Activated CD8-positive, alpha-beta memory T cell treated with anti-CD3 and anti-CD28 coated beads for 4 hours (primary cell): ENCODE measurements around the gene TRO.

Source experiments
- DNase-seq, 2 donors: peaks; one replicate each; pipeline ENCODE4 v3.0.0-alpha.2; 2020; ENCODE audit warnings: low read depth in 2 of 2

TRO gene

GRCh38 chrX:54920610-54921426 lies at the start of gene TRO:
TSS of gene TRO (plus strand) at chrX:54920824. CDS start at chrX:54922247, 1,423 bp downstream.
- DNase-seq, result no peak

GRCh38 chrX:54885740-54886139 lies 34.9 kb upstream of the TRO start:
- DNase-seq, result no peak

DNA sequence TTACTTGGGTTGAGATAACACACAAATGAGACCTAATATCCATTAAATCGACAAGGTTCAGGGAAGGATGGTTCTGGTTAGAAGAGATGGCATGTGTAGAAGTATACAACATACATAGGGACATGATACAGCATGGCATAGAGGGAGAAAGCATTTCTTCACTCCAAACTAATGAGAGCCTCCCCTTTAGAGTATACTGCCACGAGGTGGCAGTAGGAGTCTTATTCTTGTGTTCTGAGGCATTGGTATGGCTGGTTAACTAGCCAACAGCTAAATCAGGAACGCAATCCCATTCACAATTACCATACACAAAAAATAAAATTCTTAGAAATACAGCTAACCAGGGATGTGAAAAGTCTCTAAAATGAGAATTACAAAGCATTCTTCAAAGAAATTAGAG lies 29.1 kb upstream of the TRO start:
- no peak for DNase-seq

DNA sequence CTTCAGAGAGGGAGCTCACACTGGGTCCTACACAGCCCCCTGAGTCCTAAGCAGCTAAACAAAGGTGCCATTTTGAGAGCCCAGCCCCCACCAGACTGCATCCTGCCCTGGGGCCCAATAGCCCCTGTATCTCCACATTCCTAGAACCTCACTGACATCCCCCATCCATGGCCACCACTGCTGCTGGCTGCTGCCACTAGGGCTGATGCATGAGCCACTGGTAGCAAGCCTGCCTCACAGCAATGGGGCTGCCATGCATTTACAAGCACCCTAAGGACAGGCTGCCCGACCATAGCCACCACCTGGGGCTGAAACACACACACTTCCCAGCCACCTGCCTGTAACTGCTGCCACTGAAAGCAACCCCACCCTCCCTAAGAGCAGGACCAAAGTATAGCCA lies 26.5 kb upstream of the TRO start:
- DNase-seq, result no peak

- DNase-seq, result no peak
Measured at GRCh38 chrX:54909941-54910340, 10.7 kb upstream of the TRO start.

GRCh38 chrX:54921427-54922021 lies 900 bp downstream of the TRO start:
- DNase-seq, result peak in 1 of 2 donors; percentile 14

DNA sequence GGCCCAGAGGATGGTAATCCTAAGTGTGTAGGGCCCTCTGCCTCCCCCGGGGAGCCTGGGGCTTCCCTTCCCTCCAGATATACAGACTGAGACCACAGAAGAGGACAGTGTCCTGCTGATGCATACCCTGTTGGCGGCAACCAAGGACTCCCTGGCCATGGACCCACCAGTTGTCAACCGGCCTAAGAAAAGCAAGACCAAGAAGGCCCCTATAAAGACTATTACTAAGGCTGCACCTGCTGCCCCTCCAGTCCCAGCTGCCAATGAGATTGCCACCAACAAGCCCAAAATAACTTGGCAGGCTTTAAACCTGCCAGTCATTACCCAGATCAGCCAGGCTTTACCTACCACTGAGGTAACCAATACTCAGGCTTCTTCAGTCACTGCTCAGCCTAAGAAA lies 1.9 kb downstream of the TRO start:
- no peak for DNase-seq

DNA sequence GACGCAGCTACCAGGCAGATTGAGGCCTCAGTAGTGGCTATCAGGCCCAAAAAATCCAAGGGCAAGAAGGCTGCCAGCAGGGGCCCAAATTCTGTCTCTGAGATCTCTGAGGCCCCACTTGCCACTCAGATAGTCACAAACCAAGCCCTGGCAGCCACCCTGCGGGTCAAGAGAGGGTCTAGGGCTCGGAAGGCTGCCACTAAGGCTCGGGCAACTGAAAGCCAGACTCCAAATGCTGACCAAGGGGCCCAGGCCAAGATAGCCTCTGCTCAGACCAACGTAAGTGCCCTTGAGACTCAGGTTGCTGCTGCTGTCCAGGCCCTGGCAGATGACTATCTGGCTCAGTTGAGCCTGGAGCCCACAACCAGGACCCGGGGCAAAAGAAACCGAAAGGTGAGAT lies 2.8 kb downstream of the TRO start:
- no peak for DNase-seq

GRCh38 chrX:54926978-54927377 lies 6.4 kb downstream of the TRO start:
- no peak for DNase-seq

DNA sequence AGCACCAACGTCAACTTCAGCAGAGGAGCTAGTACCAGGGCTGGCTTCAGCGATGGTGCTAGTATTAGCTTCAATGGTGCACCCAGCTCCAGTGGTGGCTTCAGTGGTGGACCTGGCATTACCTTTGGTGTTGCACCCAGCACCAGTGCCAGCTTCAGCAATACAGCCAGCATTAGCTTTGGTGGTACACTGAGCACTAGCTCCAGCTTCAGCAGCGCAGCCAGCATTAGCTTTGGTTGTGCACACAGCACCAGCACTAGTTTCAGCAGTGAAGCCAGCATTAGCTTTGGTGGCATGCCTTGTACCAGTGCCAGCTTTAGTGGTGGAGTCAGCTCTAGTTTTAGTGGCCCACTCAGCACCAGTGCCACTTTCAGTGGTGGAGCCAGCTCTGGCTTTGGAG lies 8.3 kb downstream of the TRO start:
- no peak for DNase-seq

GRCh38 chrX:54930291-54931049 lies 9.8 kb downstream of the TRO start:
- DNase-seq, result no peak

GRCh38 chrX:54931107-54931506 lies 10.5 kb downstream of the TRO start:
- no peak for DNase-seq

DNA sequence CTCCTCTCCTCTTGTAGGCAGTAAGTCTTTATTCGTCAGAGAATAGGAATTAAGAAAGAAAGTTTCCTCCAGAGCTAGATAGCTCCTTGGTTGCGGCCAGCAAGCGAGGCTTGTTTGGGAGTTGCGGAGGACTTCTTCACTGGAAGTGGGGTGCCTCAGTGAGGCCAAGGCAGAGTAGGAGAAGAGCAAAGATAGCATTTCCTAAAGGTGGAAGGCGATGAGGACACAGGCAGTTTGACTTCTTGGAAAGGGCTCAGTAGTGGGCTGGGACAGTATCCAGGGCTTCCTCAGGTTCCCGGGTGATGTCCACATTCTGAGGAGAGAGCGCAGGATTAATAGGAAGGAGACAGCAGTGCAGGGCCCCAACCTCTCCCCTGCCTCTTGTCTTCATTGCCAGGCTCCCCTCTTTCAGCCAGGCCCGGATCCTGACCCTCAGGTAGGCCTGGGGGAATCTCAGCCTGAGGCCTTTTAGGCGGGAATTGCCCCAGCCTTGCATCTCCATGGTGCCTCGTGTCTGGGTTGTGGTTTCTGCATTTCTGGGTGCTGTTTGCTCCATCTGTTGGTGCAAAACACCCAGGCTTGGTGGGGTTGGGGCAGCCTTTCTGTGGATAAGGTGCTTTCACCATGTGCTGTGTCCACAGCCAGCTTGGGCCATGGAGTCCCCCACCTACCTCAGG lies 12.7 kb downstream of the TRO start:
- no peak for DNase-seq

DNA sequence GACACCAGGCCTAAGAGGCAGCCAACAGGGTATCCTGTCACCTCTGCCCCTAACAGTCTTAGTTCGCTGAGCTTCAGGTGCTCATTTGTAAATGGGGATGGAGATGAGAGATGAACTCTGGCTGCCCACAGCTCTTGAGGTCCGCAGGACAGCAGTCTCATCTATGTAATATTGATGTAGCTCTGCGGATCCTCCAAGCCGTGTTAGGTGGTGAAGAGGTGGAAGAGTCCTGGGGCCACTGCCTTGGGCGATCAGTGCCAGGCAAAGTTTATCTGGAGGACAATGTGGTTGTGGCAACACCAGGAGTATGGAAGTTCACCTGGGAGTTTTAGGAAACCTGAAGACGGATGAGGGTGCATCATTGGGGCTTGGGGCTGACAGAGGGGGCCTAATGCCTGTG lies 13.4 kb downstream of the TRO start:
- no peak for DNase-seq

GRCh38 chrX:54934890-54935289 lies 14.3 kb downstream of the TRO start:
- no peak for DNase-seq

DNA sequence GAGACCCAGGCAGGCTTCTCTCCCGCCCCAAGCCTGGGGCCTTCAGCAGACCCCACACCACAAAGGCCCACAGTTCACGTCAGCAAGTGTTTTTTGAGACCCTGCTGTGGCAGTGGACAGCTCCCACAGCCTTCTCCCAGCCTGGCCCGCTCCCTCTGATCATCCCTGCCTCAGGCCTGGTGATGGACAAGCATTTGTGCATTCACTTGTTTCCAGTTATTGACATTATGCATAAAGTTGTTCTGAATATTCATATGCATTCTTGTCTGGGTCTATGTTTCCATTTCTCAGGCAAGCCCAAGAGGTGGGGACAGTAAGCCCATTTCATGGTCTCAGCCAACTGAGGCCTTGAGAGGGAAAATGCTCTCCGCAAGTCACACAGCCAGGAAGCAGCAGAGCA lies 14.7 kb downstream of the TRO start:
- no peak for DNase-seq

DNA sequence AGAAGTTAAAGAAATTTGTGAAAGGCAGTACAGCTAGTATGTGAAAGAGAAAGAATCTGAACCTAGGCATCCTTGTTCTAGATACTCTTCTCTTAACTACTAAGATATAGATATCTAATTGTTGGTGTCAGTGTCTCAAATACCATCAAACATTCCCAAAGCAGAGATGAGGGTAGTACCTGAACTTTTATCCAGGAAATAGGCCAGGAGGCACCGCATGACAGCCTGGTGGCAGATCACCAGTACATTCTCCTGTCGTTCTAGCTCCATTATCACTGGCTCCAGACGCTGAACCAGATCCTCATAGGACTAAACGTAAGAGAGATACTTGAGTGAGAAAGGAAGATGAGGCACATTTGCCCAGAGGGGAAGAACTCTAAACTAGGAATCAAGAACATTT lies 16.8 kb downstream of the TRO start:
- no peak for DNase-seq

DNA sequence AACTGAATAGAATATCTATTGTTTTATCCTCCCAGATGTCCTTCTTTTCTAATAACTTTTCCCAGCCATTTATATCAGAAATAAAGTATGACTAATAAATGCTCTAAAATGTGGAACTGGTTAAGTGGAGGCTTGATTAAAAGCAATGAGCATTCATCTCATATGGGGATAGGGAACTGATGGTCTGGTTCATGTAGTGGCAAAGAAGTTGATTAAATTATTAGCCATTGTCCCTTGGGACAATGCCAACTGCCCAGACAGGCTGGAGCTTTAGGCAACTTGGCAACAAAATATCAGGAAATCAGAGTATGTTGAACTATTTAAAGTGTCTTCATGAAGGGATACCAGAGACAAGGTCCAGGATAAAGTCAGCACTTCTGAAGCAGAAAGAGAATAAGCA lies 24.2 kb downstream of the TRO start:
- DNase-seq, result no peak

DNA sequence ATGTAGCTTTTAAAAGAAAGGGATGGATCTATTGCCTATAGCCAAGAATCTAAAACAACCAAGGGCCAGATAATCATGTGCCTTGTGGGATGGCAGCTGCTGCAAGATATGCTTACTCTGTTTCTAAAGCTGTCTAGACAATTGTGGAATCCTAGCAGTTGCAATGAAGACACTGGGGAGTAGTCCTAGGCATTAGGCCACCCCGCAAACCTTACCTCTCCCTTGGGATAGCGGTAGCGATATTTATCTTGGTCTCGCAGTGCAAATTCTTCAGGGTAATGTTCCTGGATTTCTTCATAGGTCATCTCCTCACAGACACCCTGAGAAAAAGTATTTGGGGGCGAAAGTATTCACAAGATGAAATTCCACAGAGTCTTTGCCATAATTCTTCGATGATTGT lies 24.6 kb downstream of the TRO start:
- DNase-seq, result no peak

DNA sequence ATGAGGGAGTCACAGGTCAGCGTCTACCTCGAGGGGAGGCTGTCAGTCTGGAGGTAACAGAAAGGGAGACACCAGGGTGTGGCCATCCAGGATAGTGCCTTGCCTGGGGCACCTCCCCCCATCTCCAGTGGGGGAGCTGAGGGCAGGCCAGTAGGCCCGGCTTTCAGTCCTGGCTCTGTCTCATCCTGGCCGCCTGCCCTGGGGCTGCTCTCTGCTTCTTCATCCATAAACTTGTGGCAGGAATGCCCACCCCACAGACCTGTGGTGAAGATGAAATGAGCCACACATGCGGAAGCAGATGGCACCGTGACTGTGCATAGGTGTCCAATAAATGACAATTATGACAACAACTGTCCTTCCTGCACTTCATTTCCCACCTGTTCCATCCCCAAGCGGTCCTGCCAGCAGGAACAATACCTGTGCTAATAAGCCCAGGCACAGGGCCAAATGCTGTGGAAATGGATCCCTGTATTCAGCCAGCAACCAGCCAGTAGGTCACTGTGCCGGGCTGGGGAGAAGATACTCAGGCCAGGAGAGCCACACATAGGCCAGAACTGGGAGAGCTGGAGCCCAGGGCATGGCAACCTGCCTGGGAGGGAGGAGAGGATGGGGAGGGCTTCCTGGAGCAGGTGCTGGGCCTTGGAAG lies 30.2 kb downstream of the TRO start:
- DNase-seq, result no peak

GRCh38 chrX:54961750-54962149 lies 41.1 kb downstream of the TRO start:
- DNase-seq, result no peak
